GM19043 (cell line): Measurements from ENCODE around the gene RPS19.

Source experiments
- ATAC-seq: cut with Tn5 transposase; IDR thresholded peaks from one replicate; pipeline ENCODE4 v1.9.1; 2021; ENCODE audit warnings: low read depth; ENCODE audit not compliant: unreplicated experiment

The RPS19 gene

GRCh38 chr19:41897181-41897580, 37.1 kb downstream of the RPS19 start:
- ATAC-seq, result no peak

- ATAC-seq, result no peak
Observed at GRCh38 chr19:41897820-41898219, 37.8 kb downstream of the RPS19 start.

GRCh38 chr19:41898235-41898634, 38.2 kb downstream of the RPS19 start:
- no peak for ATAC-seq

GRCh38 chr19:41901707-41902360, 41.8 kb downstream of the RPS19 start:
- ATAC-seq, result no peak

GRCh38 chr19:41902594-41902993, 42.5 kb downstream of the RPS19 start:
- ATAC-seq, result no peak

GRCh38 chr19:41903193-41903953, 43.3 kb downstream of the RPS19 start:
- no peak for ATAC-seq

- ATAC-seq, result no peak
Observed at GRCh38 chr19:41904118-41904870, 44.2 kb downstream of the RPS19 start.

- ATAC-seq, result no peak
Observed at GRCh38 chr19:41905273-41906002, 45.4 kb downstream of the RPS19 start.

- ATAC-seq, result no peak
Observed at GRCh38 chr19:41906271-41906670, 46.2 kb downstream of the RPS19 start.

GRCh38 chr19:41906916-41907680, 47.0 kb downstream of the RPS19 start:
- ATAC-seq, result no peak

GRCh38 chr19:41907994-41908615, 48.0 kb downstream of the RPS19 start:
- ATAC-seq, result no peak

- no peak for ATAC-seq
Observed at GRCh38 chr19:41908724-41909464, 48.8 kb downstream of the RPS19 start.

- no peak for ATAC-seq
Observed at GRCh38 chr19:41909706-41910105, 49.7 kb downstream of the RPS19 start.

- ATAC-seq, result no peak
Observed at GRCh38 chr19:41910240-41910991, 50.4 kb downstream of the RPS19 start.

- no peak for ATAC-seq
Observed at GRCh38 chr19:41910992-41911888, 51.2 kb downstream of the RPS19 start.

GRCh38 chr19:41911889-41912731, 52.1 kb downstream of the RPS19 start:
- ATAC-seq, result no peak
